KG1 (cell line): ENCODE data around the gene FRS2.
A peak's percentile ranks its signal among the peaks of the same experiment; 100 is the strongest.

ENCODE experiments used
- DNase-seq: peaks from one replicate; lab custom pipeline; 2025; lab: John Stamatoyannopoulos, UW

The FRS2 gene

DNA sequence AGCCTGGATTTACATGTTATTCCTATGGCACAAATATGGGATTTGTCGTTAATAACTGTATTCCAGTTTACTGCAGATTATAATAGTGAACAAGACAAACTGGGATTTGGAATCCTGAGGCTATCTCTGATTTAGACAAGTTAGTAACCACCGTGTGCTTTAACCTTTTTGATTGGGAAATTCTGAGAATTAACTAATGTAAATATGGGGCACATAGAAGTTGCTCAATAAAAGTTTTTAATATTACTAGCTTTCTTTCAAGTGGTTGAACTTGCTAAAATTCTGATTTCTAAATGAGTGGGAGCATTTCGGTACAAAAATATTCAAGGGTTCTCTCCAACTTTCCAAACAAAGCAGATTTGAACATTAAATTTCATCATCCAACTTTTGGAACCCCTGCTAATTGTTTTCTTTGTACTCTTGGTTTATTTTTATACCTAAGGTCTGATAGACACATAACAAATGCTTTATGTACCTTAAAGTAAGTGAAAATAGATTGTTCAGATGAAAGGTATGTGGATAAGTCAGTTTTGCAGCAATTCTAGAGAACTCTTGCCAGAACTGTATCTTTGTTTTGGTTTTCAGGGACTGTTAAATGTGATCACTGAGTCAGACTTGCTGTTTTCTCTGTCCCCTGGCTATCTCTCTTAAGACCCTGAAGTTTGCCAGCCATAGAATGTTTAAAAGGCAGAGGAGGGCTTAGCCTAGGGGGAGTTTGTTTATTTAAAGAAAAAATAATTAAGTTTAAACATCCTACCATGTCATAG is 57.5 kb downstream of the FRS2 start:
- DNase-seq: no peak

- DNase-seq: no peak
These were observed 58.8 kb downstream of the FRS2 start for GRCh38 chr12:69529021-69529420.

DNA sequence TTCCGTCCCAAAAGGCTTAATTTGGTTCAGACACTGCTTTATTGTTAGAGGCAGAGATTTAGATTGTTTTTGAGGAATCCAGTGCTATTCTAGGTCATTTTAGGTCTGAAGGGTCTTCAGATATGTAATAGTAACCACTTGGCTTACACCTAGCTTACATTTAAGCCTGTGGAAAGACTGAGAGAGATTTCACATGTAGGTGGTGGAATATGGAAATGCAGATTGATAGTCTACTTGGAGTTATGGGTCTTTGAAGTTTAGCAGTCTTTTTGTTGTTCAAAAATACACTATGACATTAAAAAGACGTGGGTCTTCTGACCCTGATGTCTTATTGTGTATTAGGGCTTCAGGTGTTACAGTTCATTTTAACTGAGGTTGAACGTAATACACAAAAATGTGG is 63.7 kb downstream of the FRS2 start:
- DNase-seq: no peak

GRCh38 chr12:69534389-69534822 is 64.2 kb downstream of the FRS2 start:
- DNase-seq: no peak

GRCh38 chr12:69540987-69541386 is 70.8 kb downstream of the FRS2 start:
- no peak for DNase-seq

GRCh38 chr12:69544087-69544486 is 73.9 kb downstream of the FRS2 start:
- DNase-seq: no peak

GRCh38 chr12:69545081-69545480 is 74.9 kb downstream of the FRS2 start:
- DNase-seq: no peak

DNA sequence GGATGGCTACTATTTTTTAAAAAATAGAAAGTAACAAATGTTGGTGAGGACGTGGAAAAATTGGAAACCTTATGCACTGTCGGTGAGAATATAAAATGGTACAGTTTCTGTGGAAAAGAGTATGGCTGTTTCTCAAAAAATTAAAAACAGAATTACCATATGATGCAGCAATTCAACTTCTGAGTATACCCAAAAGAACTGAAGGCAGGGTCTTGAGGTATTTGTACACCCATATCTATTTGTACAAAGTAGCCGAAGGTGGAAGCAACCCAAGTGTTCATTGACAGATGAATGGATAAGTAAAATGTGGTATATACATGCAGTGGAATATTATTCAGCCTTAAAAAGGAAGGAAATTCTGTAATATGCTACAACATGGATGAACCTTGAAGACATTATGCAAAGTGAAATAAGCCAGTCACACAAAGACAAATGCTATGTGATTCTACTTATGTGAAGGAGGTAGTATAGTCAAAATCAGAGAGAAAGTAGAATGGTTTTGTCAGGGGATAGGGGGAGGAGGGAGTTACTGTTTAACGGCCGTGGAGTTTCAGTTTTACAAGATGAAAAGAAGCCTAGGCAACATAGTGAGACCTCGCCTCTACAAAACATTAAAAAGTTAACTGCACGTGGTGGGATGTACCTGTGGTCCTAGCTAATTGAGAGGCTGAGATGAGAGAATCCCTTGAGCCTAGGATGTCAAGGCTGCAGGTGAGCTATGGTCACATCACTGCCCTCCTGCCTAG is 76.7 kb downstream of the FRS2 start:
- DNase-seq: no peak

GRCh38 chr12:69548687-69549086 is 78.5 kb downstream of the FRS2 start:
- DNase-seq: no peak

DNA sequence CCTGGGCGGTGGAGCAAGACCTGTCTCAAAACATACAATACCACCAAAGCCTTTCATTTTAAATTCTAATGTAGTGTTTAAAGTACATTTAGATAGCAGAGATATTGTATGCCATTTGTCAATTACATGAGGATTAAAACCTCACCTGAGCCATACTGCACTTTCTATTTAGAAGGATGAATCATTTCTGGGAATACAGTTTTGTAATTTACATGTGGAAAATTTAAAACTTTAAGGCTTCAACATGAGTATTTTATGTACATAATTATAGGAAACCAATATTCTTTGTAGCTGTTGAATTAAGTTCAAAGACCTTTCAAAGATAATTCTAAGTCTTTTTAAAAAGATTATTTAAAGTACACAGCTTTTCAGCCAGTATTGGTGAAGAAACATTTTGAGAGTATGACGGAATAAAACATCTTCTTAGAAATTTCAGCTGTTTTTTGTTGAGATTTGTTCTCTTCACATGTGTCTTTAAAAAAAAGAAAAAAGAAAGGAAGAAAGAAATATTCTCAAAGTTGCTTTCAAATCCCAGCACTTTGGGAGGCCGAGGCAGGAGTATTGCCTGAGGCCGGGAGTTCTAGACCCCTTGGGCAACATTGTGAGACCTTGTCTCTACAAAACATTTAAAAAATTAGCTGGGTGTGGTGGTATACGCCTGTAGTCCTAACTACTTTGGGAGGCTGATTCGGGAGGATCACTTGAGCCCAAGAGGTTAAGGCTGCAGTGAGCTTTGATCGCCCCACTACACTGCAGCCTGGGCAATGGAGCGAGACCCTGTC is 80.6 kb downstream of the FRS2 start:
- no peak for DNase-seq

DNA sequence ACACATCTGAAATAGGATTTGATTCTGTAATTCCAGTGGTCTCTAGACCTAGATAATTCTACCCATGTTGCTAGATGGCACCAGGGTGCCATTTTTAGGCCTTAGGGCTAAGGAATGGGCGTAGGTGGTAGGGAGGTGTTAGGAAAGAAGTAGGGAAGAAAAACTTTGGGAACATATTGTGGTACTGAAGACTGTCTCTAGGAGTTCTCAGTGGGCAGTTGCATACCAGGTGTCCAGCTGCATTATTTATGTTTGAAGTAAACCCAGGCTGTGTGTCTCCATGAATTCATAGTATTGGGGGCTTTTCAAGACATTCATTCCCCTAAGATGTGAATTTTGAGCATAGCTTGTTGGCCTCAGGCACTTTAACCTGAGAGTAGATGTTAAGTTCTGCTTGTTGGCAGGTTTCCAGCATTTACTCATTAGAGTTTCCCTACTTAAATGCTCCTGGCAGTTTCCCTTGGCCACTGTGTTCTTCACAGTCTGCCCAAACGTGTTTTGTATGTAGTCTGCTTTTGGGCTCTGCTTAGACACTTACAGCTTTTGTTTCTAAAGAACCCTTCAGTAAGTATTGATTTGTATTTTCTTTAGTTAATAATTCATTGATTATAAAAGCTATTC is 83.5 kb downstream of the FRS2 start:
- no peak for DNase-seq

DNA sequence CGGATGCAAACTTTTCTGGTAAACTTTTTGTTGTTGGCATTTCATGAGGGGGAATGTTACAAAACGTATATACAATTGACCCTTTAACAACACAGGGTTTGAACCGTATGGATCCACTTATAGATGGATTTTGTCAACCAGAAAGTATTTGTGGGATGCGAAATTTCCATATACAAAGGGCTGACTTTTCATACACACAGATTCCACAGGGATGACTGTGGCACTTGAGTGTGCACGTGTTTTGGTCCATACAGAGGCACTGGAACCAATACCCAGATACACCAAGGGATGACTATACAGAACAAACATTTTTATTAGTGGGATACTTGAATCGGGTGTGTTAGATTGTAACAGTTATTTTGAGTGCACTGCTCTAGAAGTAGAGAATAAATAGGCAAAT is 85.3 kb downstream of the FRS2 start:
- no peak for DNase-seq

- no peak for DNase-seq
These were observed 86.2 kb downstream of the FRS2 start for GRCh38 chr12:69556383-69556782.

- no peak for DNase-seq
These were observed 93.1 kb downstream of the FRS2 start for GRCh38 chr12:69563166-69563762.

- no peak for DNase-seq
These were observed 96.4 kb downstream of the FRS2 start for GRCh38 chr12:69566603-69567002.

DNA sequence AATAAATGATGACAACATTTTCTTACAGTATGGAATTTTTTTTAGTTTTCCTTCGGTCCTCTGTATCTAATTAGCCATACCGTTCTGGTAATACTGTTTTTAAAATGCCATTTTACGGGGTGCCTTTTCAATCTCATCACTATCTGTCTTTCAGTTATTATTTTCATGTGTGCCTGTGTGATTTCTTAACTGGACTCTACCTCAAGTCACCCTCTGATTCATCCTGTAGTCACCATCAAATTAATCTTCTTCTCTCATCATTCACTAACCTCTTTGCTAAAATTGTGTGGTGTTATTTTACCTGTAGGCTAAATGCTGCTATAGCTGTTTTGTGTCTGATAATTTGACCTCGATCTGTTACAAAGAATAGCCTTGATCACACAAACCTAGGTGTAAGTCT is 99.0 kb downstream of the FRS2 start:
- DNase-seq: no peak

GRCh38 chr12:69570000-69570516 is 99.9 kb downstream of the FRS2 start:
- no peak for DNase-seq

DNA sequence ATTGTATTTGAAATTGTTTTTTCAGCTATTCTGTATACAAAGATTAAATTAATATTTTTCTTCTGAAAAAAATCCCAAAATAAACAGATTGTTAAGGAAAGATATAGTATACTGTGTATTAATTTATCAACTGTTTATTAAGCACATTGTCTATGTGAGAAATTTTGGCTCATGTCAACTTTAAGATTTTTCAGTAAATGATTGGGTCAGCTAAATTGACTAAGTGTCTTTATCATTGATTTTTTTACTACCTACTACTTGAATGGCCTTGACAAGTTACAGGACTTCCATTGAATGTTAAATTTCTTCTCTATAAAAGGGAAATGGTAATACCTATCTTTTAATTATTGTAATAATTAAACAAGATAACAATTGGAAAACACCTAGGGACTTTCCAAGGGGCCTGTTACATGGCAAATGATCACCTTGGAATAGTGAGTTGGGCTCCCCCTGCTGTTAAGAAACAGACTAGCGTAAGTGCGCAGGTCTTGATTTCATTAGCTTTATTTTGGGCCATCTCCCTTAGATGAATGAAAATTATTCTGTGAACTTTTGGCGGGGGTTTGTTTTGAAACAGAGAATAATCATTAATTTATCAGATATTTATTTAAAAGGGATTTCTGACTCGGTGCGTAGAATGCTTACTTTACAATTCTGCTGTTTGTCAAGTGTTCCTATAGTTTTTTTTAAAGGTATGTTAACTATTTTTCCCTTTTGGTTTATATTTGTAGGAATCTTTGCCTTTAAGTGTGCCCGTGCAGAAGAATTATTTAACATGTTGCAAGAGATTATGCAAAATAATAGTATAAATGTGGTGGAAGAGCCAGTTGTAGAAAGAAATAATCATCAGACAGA is 100.6 kb downstream of the FRS2 start:
- DNase-seq: peak; percentile 22

DNA sequence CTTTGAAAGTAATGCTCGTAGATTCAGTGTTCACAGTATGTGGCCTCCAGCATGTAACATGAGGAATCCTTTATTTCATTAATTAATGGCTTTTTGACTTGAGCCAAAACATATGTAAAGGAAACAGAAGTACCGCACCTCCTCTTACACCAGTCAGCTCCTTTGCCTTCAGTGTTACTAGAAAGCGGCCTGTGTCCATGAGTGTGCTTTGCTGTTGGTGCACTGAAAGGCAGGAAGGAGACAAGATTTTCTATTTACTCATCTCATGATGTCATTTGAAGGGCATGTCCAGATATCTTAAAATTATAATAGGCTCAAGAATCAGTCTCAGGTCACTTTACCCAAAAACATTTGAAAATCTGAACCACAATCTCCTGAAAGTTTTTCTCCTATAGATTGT is 105.2 kb downstream of the FRS2 start:
- no peak for DNase-seq

GRCh38 chr12:69578283-69578682 is 108.1 kb downstream of the FRS2 start:
- no peak for DNase-seq

DNA sequence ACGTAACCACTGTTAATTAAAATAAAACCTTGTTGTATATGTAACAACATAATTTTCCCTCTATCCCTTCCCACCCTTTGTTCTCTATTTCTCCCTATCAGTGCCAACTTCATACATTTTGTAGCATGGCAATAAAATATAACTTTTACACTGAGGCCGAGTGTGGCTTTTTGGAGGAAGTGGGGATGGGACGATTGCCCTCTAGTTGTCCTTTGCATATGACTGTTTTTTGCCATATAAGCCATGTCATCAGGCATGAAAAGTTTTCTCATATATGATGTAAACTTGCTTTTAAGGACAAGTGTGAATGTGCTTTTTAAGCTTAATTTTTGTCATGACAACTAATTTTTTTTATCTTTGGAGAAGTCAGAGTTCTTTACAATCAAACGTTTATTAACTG is 108.8 kb downstream of the FRS2 start:
- DNase-seq: no peak
